Muscle layer of duodenum (tissue), 2 donors: Measurements from ENCODE around the gene HSD17B14.

Experiments
- H3K27ac ChIP-seq: one replicate; pipeline ENCODE4 v1.7.0; 2013; ENCODE audit warnings: mild to moderate bottlenecking, low read length
- H3K27me3 ChIP-seq: one replicate; pipeline ENCODE4 v1.7.0; 2013; ENCODE audit warnings: low read depth, mild to moderate bottlenecking, control low read depth, low read length
- H3K36me3 ChIP-seq, 2 donors: one replicate each; pipeline ENCODE4 v1.7.0; 2013; ENCODE audit warnings: low read length in 2 of 2, control low read depth in 1 of 2, mild to moderate bottlenecking in 1 of 2; ENCODE audit not compliant: insufficient read depth in 2 of 2, control insufficient read depth in 1 of 2
- H3K4me1 ChIP-seq, 2 donors: one replicate each; pipeline ENCODE4 v1.7.0; 2013; ENCODE audit warnings: low read length in 2 of 2, mild to moderate bottlenecking in 2 of 2, control low read depth in 1 of 2, moderate library complexity in 1 of 2; ENCODE audit not compliant: insufficient read depth in 2 of 2, control insufficient read depth in 1 of 2
- H3K4me3 ChIP-seq, 2 donors: one replicate each; pipeline ENCODE4 v1.7.0; 2013; ENCODE audit warnings: low read length in 2 of 2, low read depth in 1 of 2, mild to moderate bottlenecking in 1 of 2
- H3K9me3 ChIP-seq, 2 donors: one replicate each; pipeline ENCODE4 v1.7.0; 2013; ENCODE audit warnings: low read length in 2 of 2, control low read depth in 1 of 2, mild to moderate bottlenecking in 1 of 2; ENCODE audit not compliant: control insufficient read depth in 1 of 2
- donor health status: healthy.

Gene HSD17B14

GRCh38 chr19:48841571-48841970 is 5.3 kb upstream of the HSD17B14 start:
- Histone ChIP-seq H3K36me3 (peaks cover 5 to 11% of the 10 kb centered on the region in 2 donors), H3K4me1 (peaks cover 0 to 3% of the 10 kb centered on the region in 2 donors), H3K27me3 (no peaks in the 10 kb centered on the region), H3K27ac (no peak overlapping the region), H3K9me3 (no peaks in the 10 kb centered on the region), H3K4me3 (no peak overlapping the region)

GRCh38 chr19:48841047-48841446 is 4.8 kb upstream of the HSD17B14 start:
- peaks cover 5 to 7% of the 10 kb centered on the region in 2 donors for H3K36me3 ChIP-seq
- no peak overlapping the region for H3K4me3 ChIP-seq
- H3K27ac ChIP-seq = no peak overlapping the region
- no peaks in the 10 kb centered on the region for H3K9me3 ChIP-seq
- H3K4me1 ChIP-seq = peaks cover 0 to 6% of the 10 kb centered on the region in 2 donors
- H3K27me3 ChIP-seq = no peaks in the 10 kb centered on the region

DNA sequence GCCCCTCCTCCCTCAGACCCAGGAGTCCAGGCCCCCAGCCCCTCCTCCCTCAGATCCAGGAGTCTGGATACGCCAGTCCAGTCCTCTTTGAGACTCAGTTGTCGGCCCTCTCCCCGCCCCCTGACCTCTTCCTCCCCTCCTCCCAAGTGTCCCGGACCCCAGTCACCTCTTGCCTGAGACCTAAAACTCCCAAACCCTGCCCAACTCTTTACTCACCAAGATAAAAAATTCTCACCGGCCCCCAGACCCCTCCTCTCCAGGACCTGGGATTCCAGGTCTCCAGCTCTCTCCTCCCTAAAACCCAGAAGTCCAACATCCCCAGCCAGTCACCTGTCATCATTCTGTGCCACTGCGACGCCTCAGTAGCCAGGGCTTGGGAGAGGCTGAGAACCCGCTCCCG is 1.4 kb upstream of the HSD17B14 start:
- H3K4me1 ChIP-seq = peaks cover 0 to 10% of the 10 kb centered on the region in 2 donors
- H3K27me3 ChIP-seq = no peaks in the 10 kb centered on the region
- H3K9me3 ChIP-seq = no peaks in the 10 kb centered on the region
- H3K4me3 ChIP-seq = no peak overlapping the region
- peaks cover 4 to 5% of the 10 kb centered on the region in 2 donors for H3K36me3 ChIP-seq
- no peak overlapping the region for H3K27ac ChIP-seq

- Histone ChIP-seq H3K27ac (peak overlapping the region; percentile 63), H3K4me3 (peak overlapping the region; percentile 24 to 54), H3K36me3 (peaks cover 4 to 5% of the 10 kb centered on the region in 2 donors), H3K27me3 (no peaks in the 10 kb centered on the region), H3K9me3 (no peaks in the 10 kb centered on the region), H3K4me1 (peaks cover 0 to 10% of the 10 kb centered on the region in 2 donors)
Observed at GRCh38 chr19:48837051-48837524, 797 bp upstream of the HSD17B14 start.

DNA sequence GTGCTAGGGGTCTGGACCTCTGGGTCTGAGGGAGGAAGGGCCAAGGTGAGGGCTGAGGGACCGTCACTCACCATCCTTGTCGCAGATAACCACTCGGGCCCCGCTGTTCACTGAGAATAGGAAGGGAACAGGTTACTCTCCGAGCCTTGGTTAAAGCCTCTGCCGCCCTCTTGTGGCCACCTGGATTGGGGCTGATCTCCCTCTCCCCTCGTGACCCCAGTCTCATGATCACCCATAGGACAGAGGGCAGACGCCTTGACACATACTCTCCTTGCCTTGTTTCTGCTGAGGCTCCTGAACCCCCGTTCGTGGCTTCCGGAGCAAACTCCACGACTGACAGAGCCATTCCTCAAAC is 580 bp downstream of the HSD17B14 start:
- H3K27me3 ChIP-seq = no peaks in the 10 kb centered on the region
- peaks cover 0 to 10% of the 10 kb centered on the region in 2 donors for H3K4me1 ChIP-seq
- no peaks in the 10 kb centered on the region for H3K9me3 ChIP-seq
- peaks cover 4 to 14% of the 10 kb centered on the region in 2 donors for H3K36me3 ChIP-seq
- peak overlapping the region; percentile 54 to 65 for H3K4me3 ChIP-seq
- H3K27ac ChIP-seq = peak overlapping the region; percentile 63

- no peaks in the 10 kb centered on the region for H3K27me3 ChIP-seq
- H3K4me1 ChIP-seq = peaks cover 0 to 10% of the 10 kb centered on the region in 2 donors
- H3K36me3 ChIP-seq = peaks cover 4 to 14% of the 10 kb centered on the region in 2 donors
- no peak overlapping the region for H3K27ac ChIP-seq
- H3K9me3 ChIP-seq = no peaks in the 10 kb centered on the region
- H3K4me3 ChIP-seq = no peak overlapping the region
Observed at GRCh38 chr19:48833977-48834376, 2.3 kb downstream of the HSD17B14 start.

- H3K27me3 ChIP-seq = no peaks in the 10 kb centered on the region
- peaks cover 0 to 10% of the 10 kb centered on the region in 2 donors for H3K4me1 ChIP-seq
- no peak overlapping the region for H3K4me3 ChIP-seq
- H3K36me3 ChIP-seq = peaks cover 4 to 14% of the 10 kb centered on the region in 2 donors
- no peaks in the 10 kb centered on the region for H3K9me3 ChIP-seq
- no peak overlapping the region for H3K27ac ChIP-seq
Observed at GRCh38 chr19:48833049-48833448, 3.2 kb downstream of the HSD17B14 start.

DNA sequence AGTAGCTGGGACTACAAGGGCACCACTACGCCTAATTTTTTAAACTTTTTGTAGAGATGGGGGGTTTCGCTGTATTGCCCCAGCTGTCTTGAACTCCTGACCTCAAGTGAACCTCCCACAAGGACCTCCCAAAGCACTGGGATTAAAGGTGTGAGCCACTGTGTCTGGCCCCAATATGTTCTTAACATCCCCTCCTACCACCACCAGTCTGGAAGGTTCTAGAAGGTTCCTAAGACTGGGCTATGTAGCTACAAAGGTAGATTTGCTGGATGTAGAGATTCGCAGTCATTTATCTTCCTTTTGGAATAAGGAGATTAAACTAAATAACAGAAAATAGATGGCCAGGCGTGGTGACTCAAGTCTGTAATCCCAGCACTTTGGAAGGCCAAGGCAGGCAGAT is 5.3 kb downstream of the HSD17B14 start:
- no peak overlapping the region for H3K27ac ChIP-seq
- no peak overlapping the region for H3K4me3 ChIP-seq
- no peaks in the 10 kb centered on the region for H3K27me3 ChIP-seq
- peaks cover 4 to 14% of the 10 kb centered on the region in 2 donors for H3K36me3 ChIP-seq
- no peaks in the 10 kb centered on the region for H3K9me3 ChIP-seq
- peaks cover 0 to 4% of the 10 kb centered on the region in 2 donors for H3K4me1 ChIP-seq

DNA sequence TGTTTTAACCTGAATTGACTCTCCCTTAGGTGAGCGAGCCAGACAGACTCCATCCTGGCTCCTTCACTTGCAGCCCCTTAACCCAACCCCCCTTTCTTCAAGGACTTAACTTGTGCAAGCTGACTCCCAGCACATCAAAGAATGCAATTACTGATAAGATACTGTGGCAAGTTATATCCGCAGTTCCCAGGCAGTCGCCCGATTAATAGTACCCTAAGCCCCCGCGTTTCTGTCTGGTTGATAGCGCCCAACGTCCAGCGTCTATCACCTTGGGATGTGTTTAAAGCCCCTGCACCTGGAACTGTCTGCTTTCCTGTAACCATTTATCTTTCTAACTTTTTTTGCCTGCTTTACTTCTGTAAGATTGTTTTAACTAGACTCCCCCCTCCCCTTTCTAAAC is 6.2 kb downstream of the HSD17B14 start:
- Histone ChIP-seq H3K4me1 (no peaks in the 10 kb centered on the region), H3K27ac (no peak overlapping the region), H3K4me3 (no peak overlapping the region), H3K36me3 (peaks cover 4 to 14% of the 10 kb centered on the region in 2 donors), H3K27me3 (no peaks in the 10 kb centered on the region), H3K9me3 (no peaks in the 10 kb centered on the region)

DNA sequence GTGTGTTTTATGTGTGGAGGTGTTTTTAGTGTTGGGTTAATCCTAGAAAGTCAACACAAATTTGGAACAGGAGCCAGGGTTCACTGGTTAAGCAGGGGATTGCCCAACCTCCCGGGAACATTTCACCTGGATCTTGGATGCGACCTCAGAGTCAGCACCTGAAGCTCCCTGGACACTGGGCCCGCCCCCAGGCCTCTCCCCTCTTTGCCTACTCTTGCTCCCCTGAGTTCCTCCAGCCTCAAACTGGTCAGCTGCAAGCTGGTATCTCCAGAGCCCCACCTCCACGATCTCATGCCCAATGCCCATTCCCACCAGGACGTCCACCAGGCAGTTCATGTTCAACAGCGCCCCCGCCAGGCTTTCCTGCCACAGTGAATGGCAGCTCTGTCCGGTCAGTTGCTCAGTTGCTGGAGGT is 9.7 kb downstream of the HSD17B14 start:
- no peaks in the 10 kb centered on the region for H3K9me3 ChIP-seq
- H3K27ac ChIP-seq = no peak overlapping the region
- no peaks in the 10 kb centered on the region for H3K27me3 ChIP-seq
- H3K36me3 ChIP-seq = peaks cover 0 to 8% of the 10 kb centered on the region in 2 donors
- H3K4me3 ChIP-seq = no peak overlapping the region
- no peaks in the 10 kb centered on the region for H3K4me1 ChIP-seq

DNA sequence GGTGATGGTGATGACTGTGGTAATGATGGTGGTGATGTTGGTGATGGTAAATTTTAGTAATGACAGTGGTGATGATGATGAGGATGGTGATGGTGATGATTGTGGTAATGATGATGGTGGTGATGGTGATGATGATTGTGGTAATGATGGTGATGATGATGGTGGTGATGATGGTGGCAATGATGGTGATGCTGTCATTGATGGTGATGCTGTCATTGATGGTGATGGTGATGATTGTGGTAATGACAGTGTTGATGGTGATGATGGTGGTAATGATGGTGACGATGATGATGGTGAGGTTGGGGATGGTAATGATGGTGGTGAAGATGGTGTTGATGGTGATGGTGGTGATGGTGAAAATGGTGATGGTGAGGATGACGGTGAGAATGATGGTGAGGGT is 13.8 kb downstream of the HSD17B14 start:
- Histone ChIP-seq H3K27me3 (no peaks in the 10 kb centered on the region), H3K27ac (no peak overlapping the region), H3K9me3 (no peaks in the 10 kb centered on the region), H3K36me3 (no peaks in the 10 kb centered on the region), H3K4me1 (no peaks in the 10 kb centered on the region), H3K4me3 (no peak overlapping the region)

DNA sequence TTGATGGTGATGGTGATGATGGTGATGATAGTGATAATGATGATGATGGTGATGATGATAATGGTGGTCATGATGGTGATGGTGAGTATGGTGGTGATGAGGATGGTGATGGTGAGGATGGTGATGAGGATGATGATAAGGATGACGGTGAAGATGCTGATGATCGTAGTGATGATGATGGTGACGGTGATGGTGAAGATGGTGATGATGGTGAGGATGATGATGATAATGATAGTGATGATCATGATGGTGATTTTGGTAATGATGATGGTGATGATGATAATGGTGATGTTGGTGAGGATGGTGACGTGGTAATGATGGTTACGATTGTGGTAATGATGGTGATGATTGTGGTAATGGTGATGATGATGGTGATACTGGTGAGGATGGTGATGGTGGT is 14.7 kb downstream of the HSD17B14 start:
- Histone ChIP-seq H3K4me1 (no peaks in the 10 kb centered on the region), H3K4me3 (no peak overlapping the region), H3K36me3 (no peaks in the 10 kb centered on the region), H3K27ac (no peak overlapping the region), H3K9me3 (no peaks in the 10 kb centered on the region), H3K27me3 (no peaks in the 10 kb centered on the region)
